KOPT-K1 (cell line): ENCODE data around the gene TGFBRAP1.

ENCODE experiments used
- H3K27ac ChIP-seq: fragments of 200-600 bp; sonication (generic); 2 replicates; pipeline ENCODE4 v1.5.1; 2016; ENCODE audit warnings: antibody characterized with exemption, mild to moderate bottlenecking, low read depth, low read length; ENCODE audit not compliant: poor library complexity, severe bottlenecking
- H3K36me3 ChIP-seq: fragments of 200-600 bp; sonication (generic); 2 replicates; pipeline ENCODE4 v1.5.1; 2017; ENCODE audit warnings: antibody characterized with exemption, mild to moderate bottlenecking, low read length, moderate library complexity; ENCODE audit not compliant: insufficient read depth
- H3K9me3 ChIP-seq: fragments of 200-600 bp; sonication (generic); 2 replicates; pipeline ENCODE4 v1.5.1; 2017; ENCODE audit warnings: antibody characterized with exemption, low read length, mild to moderate bottlenecking; ENCODE audit not compliant: insufficient read depth, poor library complexity, severe bottlenecking

Gene TGFBRAP1

GRCh38 chr2:105309147-105309545 is 20.4 kb downstream of the TGFBRAP1 start:
- Histone ChIP-seq H3K27ac (peak overlapping the region; percentile 51), H3K36me3 (peaks cover 36% of the 10 kb centered on the region), H3K9me3 (no peaks in the 10 kb centered on the region)

- Histone ChIP-seq H3K36me3 (peaks cover 42% of the 10 kb centered on the region), H3K27ac (peak overlapping the region; percentile 51), H3K9me3 (no peaks in the 10 kb centered on the region)
Observed at GRCh38 chr2:105308382-105309146, 21.0 kb downstream of the TGFBRAP1 start.

DNA sequence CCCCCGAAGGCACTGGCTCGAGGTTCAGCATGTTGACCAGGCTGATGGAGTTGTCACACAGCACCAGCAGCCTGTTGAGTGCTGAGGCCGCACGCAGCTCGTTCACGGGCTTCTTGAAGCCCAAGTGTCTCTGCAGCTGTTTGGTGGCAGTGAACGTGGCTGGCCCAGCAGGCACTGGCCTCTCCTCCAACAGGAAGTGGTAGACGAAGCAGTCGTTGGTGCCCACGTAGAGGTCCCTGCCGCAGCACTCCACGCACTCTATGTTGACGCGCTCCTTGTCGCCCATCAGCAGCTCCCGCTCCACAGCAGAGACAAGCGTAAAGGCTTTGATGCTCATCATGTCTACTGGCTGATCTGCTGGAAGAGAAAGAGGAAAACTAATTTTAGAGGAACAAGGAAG is 21.6 kb downstream of the TGFBRAP1 start:
- Histone ChIP-seq H3K9me3 (no peaks in the 10 kb centered on the region), H3K27ac (peak overlapping the region; percentile 51), H3K36me3 (peaks cover 47% of the 10 kb centered on the region)

DNA sequence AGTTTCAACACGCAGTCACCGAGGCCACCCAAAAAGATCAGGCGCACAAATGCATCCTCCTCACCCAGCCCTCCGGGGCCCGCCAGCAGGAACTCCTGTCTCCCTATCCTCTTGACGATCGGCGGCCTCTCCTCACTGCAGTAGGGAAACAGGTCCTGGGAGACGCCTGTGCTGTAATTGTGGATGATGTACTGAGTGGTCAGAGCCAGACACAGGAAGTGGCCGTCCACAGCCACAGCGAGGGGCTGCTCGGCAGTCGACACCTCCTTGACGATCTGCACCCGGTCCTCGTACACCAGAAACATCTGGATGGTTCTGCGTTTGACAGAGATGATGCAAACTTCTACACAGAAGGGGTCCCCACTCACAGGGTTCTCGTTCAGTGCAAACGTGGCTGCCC is 22.0 kb downstream of the TGFBRAP1 start:
- Histone ChIP-seq H3K9me3 (no peaks in the 10 kb centered on the region), H3K36me3 (peaks cover 47% of the 10 kb centered on the region), H3K27ac (peak overlapping the region; percentile 51)

DNA sequence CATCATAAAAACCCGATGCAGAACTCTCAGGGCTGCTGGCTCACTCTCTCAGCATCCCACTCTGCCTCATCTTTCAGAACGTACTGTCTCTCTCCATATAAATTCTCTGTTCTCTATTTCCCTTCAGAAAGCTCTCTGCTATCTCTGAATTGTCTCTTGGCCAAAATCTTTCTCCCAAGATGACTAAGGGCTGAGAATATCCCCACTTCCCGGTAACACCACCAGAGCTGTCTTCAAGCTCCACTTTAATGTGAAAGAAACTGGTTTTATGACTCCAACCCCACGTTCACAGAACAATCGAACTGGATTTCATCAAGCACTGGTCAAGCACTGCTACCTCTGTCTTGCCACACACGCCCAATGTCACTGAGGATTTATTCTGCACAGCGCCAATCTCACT is 22.4 kb downstream of the TGFBRAP1 start:
- H3K36me3 ChIP-seq, result peaks cover 47% of the 10 kb centered on the region
- H3K27ac ChIP-seq, result peak overlapping the region; percentile 51
- no peaks in the 10 kb centered on the region for H3K9me3 ChIP-seq

DNA sequence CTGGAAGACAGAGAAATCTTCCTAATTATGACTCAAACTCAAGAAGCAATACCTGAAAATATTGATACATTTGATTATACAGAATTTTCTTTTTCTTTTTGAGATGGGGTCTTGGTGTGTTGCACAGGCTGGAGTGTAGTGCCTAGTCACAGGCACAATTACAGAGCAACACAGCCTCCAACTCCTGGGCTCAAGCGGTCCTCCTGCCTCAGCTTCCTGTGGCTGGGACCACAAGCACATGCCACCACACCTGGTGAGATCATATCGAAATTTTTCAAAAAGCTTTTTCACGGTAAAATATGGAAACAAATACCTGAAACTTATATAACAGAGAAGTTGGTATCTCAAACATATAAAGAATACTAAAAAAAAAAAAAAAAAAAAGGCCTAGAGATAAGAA is 27.9 kb downstream of the TGFBRAP1 start:
- Histone ChIP-seq H3K9me3 (no peaks in the 10 kb centered on the region), H3K36me3 (peaks cover 50% of the 10 kb centered on the region), H3K27ac (peak overlapping the region; percentile 21)

DNA sequence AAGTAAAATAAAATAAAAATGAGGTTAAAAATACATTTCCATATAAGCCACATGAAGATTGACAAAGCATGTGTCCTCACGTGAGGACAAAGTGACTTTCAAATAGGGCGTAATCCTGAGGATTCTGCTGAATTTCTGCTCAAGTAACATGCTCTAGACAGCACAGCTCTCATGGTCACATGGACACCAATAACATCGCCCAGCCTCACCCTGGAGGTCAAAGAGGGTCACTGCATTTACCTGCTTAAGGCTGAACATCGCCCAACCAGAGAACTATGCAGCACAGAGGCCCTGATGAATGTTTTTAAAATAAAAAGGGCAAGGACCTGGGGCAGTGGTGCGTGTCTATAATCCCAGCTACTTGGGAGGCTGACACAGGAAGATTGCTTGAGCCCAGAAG is 30.2 kb downstream of the TGFBRAP1 start:
- no peaks in the 10 kb centered on the region for H3K9me3 ChIP-seq
- no peak overlapping the region for H3K27ac ChIP-seq
- peaks cover 51% of the 10 kb centered on the region for H3K36me3 ChIP-seq

- peak overlapping the region; percentile 40 for H3K27ac ChIP-seq
- H3K9me3 ChIP-seq, result no peaks in the 10 kb centered on the region
- H3K36me3 ChIP-seq, result peaks cover 53% of the 10 kb centered on the region
Observed at GRCh38 chr2:105298017-105298416, 31.5 kb downstream of the TGFBRAP1 start.

DNA sequence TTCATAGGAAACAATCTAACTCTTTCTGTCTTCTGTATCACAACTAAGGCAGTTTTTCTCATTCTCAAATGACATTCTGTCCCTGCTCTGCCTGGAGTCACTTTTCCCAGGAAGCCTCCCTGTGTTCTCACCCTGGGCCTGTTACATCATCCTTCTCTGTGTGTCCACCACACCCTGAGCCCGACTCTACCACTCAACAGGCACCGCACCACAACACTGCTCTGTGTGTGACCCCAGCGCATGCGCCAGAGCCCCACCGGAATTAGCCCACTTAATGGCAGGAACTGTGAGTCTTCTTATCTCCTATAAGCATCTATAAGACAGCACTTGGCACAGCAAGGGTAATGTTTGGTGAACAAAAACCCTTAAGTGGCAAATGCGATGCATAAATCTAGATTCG is 32.3 kb downstream of the TGFBRAP1 start:
- H3K36me3 ChIP-seq, result peaks cover 59% of the 10 kb centered on the region
- H3K9me3 ChIP-seq, result no peaks in the 10 kb centered on the region
- peak overlapping the region; percentile 40 for H3K27ac ChIP-seq

GRCh38 chr2:105296017-105296611 is 33.4 kb downstream of the TGFBRAP1 start:
- Histone ChIP-seq H3K27ac (no peak overlapping the region), H3K36me3 (peaks cover 70% of the 10 kb centered on the region), H3K9me3 (no peaks in the 10 kb centered on the region)

DNA sequence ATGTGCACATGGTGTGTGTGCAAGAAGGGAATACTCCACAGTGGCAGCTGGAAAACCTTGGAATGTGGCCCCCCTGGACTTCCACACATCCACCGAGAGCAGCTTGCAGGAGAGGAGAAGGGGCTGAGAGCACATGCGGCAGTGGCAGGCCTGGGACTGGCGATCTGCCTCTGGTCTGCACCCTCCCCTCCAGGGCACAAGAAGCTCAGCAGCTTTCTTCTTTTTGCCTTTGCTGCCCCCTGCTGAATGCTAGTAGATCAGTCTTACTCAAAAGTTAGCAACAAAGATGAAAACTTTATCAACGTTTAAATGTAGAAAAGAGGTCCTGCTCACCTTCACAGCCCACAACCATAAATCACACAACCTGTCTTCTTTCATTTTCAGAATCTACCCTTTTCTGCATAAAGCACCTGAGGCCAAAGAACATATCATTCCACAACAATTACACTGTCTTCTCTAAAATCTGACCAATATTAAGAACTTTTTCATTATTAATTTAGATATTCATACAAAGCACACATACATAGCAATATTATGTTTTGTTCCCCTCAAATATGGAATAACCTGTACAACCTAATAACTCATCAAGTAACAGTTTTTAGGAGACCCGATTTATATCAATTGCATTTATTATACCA is 34.6 kb downstream of the TGFBRAP1 start:
- no peak overlapping the region for H3K27ac ChIP-seq
- peaks cover 81% of the 10 kb centered on the region for H3K36me3 ChIP-seq
- no peaks in the 10 kb centered on the region for H3K9me3 ChIP-seq

DNA sequence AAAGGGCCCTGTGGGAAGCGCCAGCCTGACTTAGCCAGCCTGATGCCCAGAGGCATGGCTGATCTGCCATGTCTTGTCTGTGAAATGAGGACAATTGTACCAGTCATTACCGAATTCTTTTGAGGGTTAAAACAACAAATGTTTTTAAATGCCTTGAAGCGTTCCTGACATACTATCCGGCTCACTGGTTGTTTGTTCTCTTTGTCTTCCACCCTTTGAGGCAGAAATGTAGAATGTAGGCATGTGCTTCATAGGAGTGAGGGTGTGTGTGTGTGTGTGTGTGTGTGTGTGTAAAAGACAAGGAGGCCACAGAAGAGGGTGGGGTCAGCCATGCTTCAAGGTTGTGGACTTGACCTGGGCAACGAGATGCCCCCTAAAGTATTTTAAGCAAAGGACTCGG is 35.5 kb downstream of the TGFBRAP1 start:
- H3K9me3 ChIP-seq, result no peaks in the 10 kb centered on the region
- no peak overlapping the region for H3K27ac ChIP-seq
- peaks cover 90% of the 10 kb centered on the region for H3K36me3 ChIP-seq

DNA sequence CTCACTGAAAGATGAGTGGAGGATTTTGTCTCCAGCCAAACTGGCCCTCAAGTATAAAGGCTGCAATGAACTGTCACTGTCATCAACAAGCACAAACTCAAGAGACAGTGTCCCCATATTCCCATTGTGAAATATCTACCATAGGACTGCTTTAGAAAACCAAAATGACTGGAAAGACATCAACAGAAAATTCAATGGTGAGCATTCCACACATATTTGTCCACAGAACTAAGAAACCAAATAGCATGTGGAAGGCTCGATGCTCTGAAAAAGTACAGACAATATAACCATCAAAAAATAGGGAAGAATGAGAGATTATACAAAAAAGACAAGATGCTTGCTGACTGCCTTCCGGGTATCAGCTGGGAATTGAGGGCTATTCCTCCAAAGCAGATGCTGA is 37.6 kb downstream of the TGFBRAP1 start:
- no peak overlapping the region for H3K27ac ChIP-seq
- peaks cover 90% of the 10 kb centered on the region for H3K36me3 ChIP-seq

DNA sequence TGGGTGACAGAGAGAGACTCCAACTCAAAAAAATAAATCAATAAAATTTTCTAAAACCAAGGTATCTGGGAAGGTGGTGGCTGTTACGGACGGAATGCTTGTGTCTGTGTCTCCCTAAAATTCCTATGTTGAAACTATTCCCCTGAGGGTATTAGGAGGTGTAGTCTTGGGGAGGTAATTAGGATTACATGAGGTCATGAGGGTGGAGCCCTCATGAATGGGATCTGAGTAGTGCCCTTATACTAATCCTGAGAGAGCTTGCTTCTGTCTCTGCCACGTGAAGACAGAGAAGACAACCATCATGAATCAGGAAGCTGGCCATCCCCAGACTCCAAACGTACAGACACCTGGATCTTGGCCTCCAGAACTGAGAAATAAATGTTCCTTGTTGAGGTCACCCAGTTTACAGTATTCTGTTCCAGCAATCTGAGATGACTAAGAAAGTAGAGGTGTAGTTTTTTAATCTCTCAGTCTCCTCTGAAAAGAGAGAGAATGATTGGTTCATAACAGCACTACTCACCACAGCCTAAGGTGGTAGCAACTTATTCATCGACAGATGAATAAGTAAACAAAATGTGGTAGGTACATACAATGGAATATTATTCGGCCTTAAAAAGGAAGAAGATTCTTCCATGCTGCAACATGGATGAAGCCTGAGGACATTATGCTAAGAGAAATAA is 38.4 kb downstream of the TGFBRAP1 start:
- peaks cover 91% of the 10 kb centered on the region for H3K36me3 ChIP-seq
- H3K9me3 ChIP-seq, result no peaks in the 10 kb centered on the region
- H3K27ac ChIP-seq, result no peak overlapping the region

More for the DNA sequence above, 37.6 kb downstream of the TGFBRAP1 start:
- no peaks in the 10 kb centered on the region for H3K9me3 ChIP-seq

GRCh38 chr2:105288133-105288532 is 41.4 kb downstream of the TGFBRAP1 start:
- no peak overlapping the region for H3K27ac ChIP-seq
- H3K9me3 ChIP-seq, result no peaks in the 10 kb centered on the region
- H3K36me3 ChIP-seq, result peaks cover 94% of the 10 kb centered on the region
